Measurements from ENCODE around the gene ZNF433.

Gene ZNF433

DNA sequence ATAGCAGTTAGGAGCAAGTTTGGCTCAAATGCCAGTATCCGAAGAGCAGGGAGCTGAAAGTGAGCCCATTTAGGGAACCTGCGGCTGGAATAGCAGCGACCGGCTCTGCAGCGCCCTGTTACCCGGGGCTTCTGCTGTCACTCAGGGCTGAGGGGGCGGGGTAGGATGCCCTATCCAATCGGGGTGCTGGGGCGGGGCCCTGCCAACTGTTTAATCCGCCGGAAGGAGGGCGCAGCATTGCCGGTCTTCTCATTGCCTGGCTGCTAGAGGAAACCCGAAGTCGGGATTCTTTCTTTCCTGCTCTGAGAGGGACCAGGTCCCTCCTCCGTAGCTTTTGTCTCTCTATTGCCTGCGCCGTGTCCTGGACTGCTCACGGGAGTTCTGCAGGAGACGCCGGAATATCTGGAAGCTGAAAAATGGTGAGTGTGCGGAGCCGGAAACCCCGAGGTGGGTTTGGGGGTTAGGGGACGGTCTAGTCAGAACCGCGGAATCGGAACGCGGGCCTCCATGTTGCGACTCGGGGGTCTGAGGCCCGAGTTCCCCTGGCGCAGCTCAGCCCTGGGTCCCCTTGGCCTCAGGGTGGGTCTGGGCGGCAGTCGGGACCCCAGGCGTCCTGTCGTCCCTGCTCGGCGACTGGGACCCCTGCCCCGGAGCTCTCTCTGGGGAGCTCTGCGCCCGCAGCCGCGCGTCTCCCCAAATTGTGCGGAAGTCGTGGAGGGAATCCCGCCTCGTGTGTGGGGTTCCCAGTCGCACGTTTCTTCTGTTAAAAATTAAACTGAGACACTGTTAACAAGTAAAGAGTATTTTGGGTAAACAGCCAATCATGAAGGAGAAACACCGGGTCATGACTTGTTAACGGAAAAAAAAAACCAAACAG lies 47.8 kb downstream of the ZNF433 start:
- TF ChIP-seq, protein P1, sequence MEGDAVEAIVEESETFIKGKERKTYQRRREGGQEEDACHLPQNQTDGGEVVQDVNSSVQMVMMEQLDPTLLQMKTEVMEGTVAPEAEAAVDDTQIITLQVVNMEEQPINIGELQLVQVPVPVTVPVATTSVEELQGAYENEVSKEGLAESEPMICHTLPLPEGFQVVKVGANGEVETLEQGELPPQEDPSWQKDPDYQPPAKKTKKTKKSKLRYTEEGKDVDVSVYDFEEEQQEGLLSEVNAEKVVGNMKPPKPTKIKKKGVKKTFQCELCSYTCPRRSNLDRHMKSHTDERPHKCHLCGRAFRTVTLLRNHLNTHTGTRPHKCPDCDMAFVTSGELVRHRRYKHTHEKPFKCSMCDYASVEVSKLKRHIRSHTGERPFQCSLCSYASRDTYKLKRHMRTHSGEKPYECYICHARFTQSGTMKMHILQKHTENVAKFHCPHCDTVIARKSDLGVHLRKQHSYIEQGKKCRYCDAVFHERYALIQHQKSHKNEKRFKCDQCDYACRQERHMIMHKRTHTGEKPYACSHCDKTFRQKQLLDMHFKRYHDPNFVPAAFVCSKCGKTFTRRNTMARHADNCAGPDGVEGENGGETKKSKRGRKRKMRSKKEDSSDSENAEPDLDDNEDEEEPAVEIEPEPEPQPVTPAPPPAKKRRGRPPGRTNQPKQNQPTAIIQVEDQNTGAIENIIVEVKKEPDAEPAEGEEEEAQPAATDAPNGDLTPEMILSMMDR (IDR thresholded peaks at IDR 0.05; ENCODE audit: low read depth, low read length, missing control alignments) = no peak

DNA sequence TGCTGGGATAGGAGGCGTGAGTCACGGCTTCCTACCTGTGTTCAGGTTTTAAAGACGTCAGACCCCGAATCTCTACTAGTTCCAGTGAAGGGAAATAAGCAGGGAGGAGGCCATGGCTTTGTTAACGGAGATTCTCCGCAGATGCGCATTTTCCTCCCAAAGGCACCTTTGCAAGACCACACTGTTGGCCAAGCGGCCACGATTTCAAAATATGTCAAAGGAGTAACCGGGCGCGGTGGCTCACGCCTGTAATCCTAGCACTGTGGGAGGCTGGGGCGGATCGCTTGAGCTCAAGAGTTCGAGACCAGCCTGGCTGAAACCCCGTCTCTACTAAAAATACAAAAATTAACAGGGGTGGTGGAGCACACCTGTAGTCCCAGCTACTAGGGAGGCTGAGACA lies 48.7 kb downstream of the ZNF433 start:
- DNase-seq (ENCODE audit: extremely low read depth, low read depth) = no peak
- TF ChIP-seq, protein P1 (IDR thresholded peaks at IDR 0.05; ENCODE audit: low read depth, low read length, missing control alignments) = no peak
- H3K4me3 ChIP-seq (replicated peaks; ENCODE audit: low read depth, low read length) = no peak overlapping the region

More for the DNA sequence above, 47.8 kb downstream of the ZNF433 start:
- peak overlapping the region; percentile 89 for H3K4me3 ChIP-seq (replicated peaks; ENCODE audit: low read depth, low read length)
- peak; percentile 66 for DNase-seq (ENCODE audit: extremely low read depth, low read depth)

DNA sequence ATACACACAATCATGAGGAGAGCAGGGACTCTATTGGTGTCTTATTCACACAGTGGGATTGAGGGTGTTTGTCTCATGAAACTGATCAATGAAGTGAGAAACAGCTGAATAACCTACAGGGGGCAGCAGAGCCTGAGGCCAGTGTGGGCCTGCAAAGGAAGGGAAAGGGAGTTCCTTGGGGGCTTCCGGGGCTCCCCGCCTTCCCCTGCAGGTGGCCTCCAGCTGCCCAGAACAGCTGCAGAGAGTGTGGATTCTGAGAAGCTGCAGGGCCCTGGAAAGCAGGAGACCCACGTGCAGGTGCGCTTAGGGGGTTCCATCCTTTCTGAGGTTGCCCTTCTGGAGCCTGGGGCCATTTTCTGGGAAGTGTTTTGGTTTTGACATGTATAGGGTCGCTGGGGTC lies 50.5 kb downstream of the ZNF433 start:
- DNase-seq (ENCODE audit: extremely low read depth, low read depth) = no peak
- no peak overlapping the region for H3K4me3 ChIP-seq (replicated peaks; ENCODE audit: low read depth, low read length)
- TF ChIP-seq, protein P1 (IDR thresholded peaks at IDR 0.05; ENCODE audit: low read depth, low read length, missing control alignments) = peak; percentile 16

DNA sequence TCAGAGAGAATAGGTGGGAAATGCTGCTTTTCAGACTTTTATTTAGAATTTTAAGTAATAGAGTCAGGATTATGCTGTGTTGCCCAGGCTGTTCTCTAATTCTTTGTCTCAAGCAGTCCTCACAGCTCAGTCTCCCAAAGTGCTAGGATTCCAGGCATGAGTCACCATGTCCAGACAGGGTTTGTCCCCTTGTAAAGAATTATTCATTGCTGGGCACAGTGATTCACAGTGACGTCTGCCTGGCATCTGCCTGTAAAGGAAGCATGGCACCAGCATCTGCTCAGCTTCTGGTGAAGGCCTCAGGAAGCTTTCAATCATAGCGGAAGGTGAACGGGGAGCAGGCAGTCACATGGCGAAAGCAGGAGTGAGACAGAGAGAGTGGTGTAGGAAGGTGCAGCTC lies 53.0 kb downstream of the ZNF433 start:
- TF ChIP-seq, protein P1 (IDR thresholded peaks at IDR 0.05; ENCODE audit: low read depth, low read length, missing control alignments) = no peak
- no peak overlapping the region for H3K4me3 ChIP-seq (replicated peaks; ENCODE audit: low read depth, low read length)
- DNase-seq (ENCODE audit: extremely low read depth, low read depth) = no peak

DNA sequence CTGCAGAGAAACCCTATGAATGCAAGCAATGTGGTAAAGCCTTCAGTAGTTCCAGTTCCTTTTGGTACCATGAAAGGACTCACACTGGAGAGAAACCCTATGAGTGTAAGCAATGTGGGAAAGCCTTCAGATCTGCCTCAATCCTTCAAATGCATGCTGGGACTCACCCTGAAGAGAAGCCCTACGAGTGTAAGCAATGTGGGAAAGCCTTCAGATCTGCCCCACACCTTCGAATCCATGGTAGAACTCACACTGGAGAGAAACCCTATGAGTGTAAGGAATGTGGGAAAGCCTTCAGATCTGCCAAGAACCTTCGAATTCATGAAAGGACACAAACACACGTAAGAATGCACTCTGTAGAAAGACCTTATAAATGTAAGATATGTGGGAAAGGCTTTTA lies 56.0 kb downstream of the ZNF433 start:
- no peak overlapping the region for H3K4me3 ChIP-seq (replicated peaks; ENCODE audit: low read depth, low read length)
- no peak for DNase-seq (ENCODE audit: extremely low read depth, low read depth)
- TF ChIP-seq, protein P1 (IDR thresholded peaks at IDR 0.05; ENCODE audit: low read depth, low read length, missing control alignments) = no peak

DNA sequence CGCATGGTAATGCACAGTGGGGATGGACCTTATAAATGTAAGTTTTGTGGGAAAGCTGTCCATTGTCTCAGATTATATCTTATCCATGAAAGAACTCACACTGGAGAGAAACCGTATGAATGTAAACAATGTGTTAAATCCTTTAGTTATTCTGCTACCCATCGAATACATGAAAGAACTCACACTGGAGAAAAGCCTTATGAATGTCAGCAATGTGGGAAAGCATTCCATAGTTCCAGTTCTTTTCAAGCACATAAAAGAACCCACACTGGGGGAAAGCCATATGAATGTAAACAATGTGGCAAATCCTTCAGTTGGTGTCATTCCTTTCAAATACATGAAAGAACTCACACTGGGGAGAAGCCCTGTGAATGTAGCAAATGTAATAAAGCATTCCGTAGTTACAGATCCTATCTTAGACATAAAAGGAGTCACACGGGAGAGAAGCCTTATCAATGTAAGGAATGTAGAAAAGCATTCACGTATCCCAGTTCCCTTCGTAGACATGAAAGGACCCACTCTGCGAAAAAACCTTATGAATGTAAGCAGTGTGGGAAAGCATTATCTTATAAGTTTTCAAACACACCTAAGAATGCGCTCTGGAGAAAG lies 56.9 kb downstream of the ZNF433 start:
- TF ChIP-seq, protein P1 (IDR thresholded peaks at IDR 0.05; ENCODE audit: low read depth, low read length, missing control alignments) = no peak
- H3K4me3 ChIP-seq (replicated peaks; ENCODE audit: low read depth, low read length) = no peak overlapping the region
- no peak for DNase-seq (ENCODE audit: extremely low read depth, low read depth)

Measured in HFF-Myc (cell line).